ENCODE data around the gene ZNF282.

The ZNF282 gene

GRCh38 chr7:149196705-149197171 is 1.4 kb downstream of the ZNF282 start:
- no peaks in the 10 kb centered on the region for H3K27me3 ChIP-seq (ENCODE audit: low read length)
- H3K9ac ChIP-seq (ENCODE audit: low read length), result peak overlapping the region; percentile 74
- peak overlapping the region; percentile 24 for H2AFZ ChIP-seq (ENCODE audit: low read depth, low read length, severe bottlenecking)
- H3K36me3 ChIP-seq (ENCODE audit: low read length), result 0 out of 2 replicates have a peak, but pooled peaks cover 3% of the 10 kb centered on the region
- peak overlapping the region; percentile 87 for H3K4me3 ChIP-seq (ENCODE audit: insufficient read depth, low read length, poor library complexity, severe bottlenecking)
- H3K4me2 ChIP-seq (ENCODE audit: low read depth, low read length, poor library complexity, severe bottlenecking), result peak overlapping the region; percentile 84
- no peaks in the 10 kb centered on the region for H3K9me3 ChIP-seq (ENCODE audit: insufficient read depth, low read length)
- H3F3A ChIP-seq (ENCODE audit: insufficient read depth), result peaks cover 8% of the 10 kb centered on the region; the same call in 1 of the 2 replicates
- no peaks in the 10 kb centered on the region for H4K20me1 ChIP-seq (ENCODE audit: low read depth, low read length)
- TF ChIP-seq, protein P1, sequence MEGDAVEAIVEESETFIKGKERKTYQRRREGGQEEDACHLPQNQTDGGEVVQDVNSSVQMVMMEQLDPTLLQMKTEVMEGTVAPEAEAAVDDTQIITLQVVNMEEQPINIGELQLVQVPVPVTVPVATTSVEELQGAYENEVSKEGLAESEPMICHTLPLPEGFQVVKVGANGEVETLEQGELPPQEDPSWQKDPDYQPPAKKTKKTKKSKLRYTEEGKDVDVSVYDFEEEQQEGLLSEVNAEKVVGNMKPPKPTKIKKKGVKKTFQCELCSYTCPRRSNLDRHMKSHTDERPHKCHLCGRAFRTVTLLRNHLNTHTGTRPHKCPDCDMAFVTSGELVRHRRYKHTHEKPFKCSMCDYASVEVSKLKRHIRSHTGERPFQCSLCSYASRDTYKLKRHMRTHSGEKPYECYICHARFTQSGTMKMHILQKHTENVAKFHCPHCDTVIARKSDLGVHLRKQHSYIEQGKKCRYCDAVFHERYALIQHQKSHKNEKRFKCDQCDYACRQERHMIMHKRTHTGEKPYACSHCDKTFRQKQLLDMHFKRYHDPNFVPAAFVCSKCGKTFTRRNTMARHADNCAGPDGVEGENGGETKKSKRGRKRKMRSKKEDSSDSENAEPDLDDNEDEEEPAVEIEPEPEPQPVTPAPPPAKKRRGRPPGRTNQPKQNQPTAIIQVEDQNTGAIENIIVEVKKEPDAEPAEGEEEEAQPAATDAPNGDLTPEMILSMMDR (IDR thresholded peaks at IDR 0.05; ENCODE audit: insufficient read depth, low read length, poor library complexity, severe bottlenecking), result no peak
- TF ChIP-seq EZH2phosphoT487 (conservative IDR thresholded peaks at IDR 0.05; ENCODE audit: low read length), result no peak
- peaks cover 21% of the 10 kb centered on the region; the same call in 1 of the 2 replicates for H3K79me2 ChIP-seq (ENCODE audit: insufficient read depth, low read length)
- peak overlapping the region; percentile 55; the same call in 1 of the 2 replicates for H3K27ac ChIP-seq (ENCODE audit: low read depth, low read length)
- no peaks in the 10 kb centered on the region for H3K9me2 ChIP-seq (replicated peaks; ENCODE audit: insufficient read depth, low read length)

DNA sequence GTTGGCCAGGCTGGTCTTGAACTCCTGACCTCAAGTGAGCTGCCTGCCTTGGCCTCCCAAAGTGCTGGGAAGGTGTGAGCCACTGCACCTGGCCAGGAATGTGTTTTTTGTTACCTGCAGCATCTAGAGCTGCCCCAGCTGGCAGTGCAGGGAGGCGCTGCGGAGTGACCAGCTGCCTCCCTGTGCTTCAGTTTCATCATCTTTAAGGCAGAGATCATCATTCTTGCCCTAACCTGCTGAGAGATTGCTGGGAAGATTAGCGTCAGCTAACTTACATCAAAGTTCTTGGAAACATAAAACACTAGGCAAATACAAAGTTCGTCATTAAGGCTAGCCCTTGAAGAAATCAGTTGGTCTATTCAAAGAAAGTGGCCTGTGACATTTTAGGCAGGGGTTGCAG is 2.3 kb downstream of the ZNF282 start:
- Histone ChIP-seq H3K9me3 (ENCODE audit: insufficient read depth, low read length) (no peaks in the 10 kb centered on the region), H2AFZ (ENCODE audit: low read depth, low read length, severe bottlenecking) (no peak overlapping the region), H3K36me3 (ENCODE audit: low read length) (0 out of 2 replicates have a peak, but pooled peaks cover 3% of the 10 kb centered on the region), H3K79me2 (ENCODE audit: insufficient read depth, low read length) (peaks cover 21% of the 10 kb centered on the region; the same call in 1 of the 2 replicates), H3K27ac (ENCODE audit: low read depth, low read length) (no peak overlapping the region), H3F3A (ENCODE audit: insufficient read depth) (peaks cover 8% of the 10 kb centered on the region; the same call in 1 of the 2 replicates), H3K4me2 (ENCODE audit: low read depth, low read length, poor library complexity, severe bottlenecking) (no peak overlapping the region), H4K20me1 (ENCODE audit: low read depth, low read length) (no peaks in the 10 kb centered on the region), H3K4me3 (ENCODE audit: insufficient read depth, low read length, poor library complexity, severe bottlenecking) (no peak overlapping the region), H3K9ac (ENCODE audit: low read length) (no peak overlapping the region), H3K9me2 (replicated peaks; ENCODE audit: insufficient read depth, low read length) (no peaks in the 10 kb centered on the region), H3K27me3 (ENCODE audit: low read length) (no peaks in the 10 kb centered on the region)
- TF ChIP-seq, protein P1 (IDR thresholded peaks at IDR 0.05; ENCODE audit: insufficient read depth, low read length, poor library complexity, severe bottlenecking), result no peak
- TF ChIP-seq EZH2phosphoT487 (conservative IDR thresholded peaks at IDR 0.05; ENCODE audit: low read length), result no peak

GRCh38 chr7:149198161-149198816 is 2.9 kb downstream of the ZNF282 start:
- 0 out of 2 replicates have a peak, but pooled peaks cover 3% of the 10 kb centered on the region for H3K36me3 ChIP-seq (ENCODE audit: low read length)
- no peaks in the 10 kb centered on the region for H4K20me1 ChIP-seq (ENCODE audit: low read depth, low read length)

More at GRCh38 chr7:149198161-149198816, 2.9 kb downstream of the ZNF282 start:
- Histone ChIP-seq H3K9me2 (replicated peaks; ENCODE audit: insufficient read depth, low read length) (no peaks in the 10 kb centered on the region), H2AFZ (ENCODE audit: low read depth, low read length, severe bottlenecking) (no peak overlapping the region), H3K9ac (ENCODE audit: low read length) (no peak overlapping the region), H3K4me3 (ENCODE audit: insufficient read depth, low read length, poor library complexity, severe bottlenecking) (no peak overlapping the region), H3K27me3 (ENCODE audit: low read length) (no peaks in the 10 kb centered on the region), H3K9me3 (ENCODE audit: insufficient read depth, low read length) (no peaks in the 10 kb centered on the region), H3K4me2 (ENCODE audit: low read depth, low read length, poor library complexity, severe bottlenecking) (no peak overlapping the region), H3F3A (ENCODE audit: insufficient read depth) (0 out of 2 replicates have a peak, but pooled peaks cover 2% of the 10 kb centered on the region), H3K79me2 (ENCODE audit: insufficient read depth, low read length) (peaks cover 21% of the 10 kb centered on the region; the same call in 1 of the 2 replicates), H3K27ac (ENCODE audit: low read depth, low read length) (no peak overlapping the region)
- TF ChIP-seq, protein P1 (IDR thresholded peaks at IDR 0.05; ENCODE audit: insufficient read depth, low read length, poor library complexity, severe bottlenecking), result no peak
- TF ChIP-seq EZH2phosphoT487 (conservative IDR thresholded peaks at IDR 0.05; ENCODE audit: low read length), result no peak

Data from SU-DHL-6 (cell line).